Measurements from ENCODE around the gene KLHL30.

KLHL30 gene

GRCh38 chr2:238138331-238139195 is at the start of gene KLHL30:
Gene KLHL30, plus strand, starts transcription at chr2:238138668. Its CDS starts 2,087 bp downstream, at chr2:238140755.
- DNase-seq, result no peak

GRCh38 chr2:238090887-238091286 is 47.6 kb upstream of the KLHL30 start:
- DNase-seq, result no peak

- no peak for DNase-seq
Measured at GRCh38 chr2:238091436-238092060, 46.9 kb upstream of the KLHL30 start.

- DNase-seq, result no peak
Measured at GRCh38 chr2:238092486-238093035, 45.9 kb upstream of the KLHL30 start.

- DNase-seq, result no peak
Measured at GRCh38 chr2:238093181-238094140, 45.0 kb upstream of the KLHL30 start.

- DNase-seq, result no peak
Measured at GRCh38 chr2:238094438-238095022, 43.9 kb upstream of the KLHL30 start.

GRCh38 chr2:238095143-238095542 is 43.3 kb upstream of the KLHL30 start:
- no peak for DNase-seq

- DNase-seq, result no peak
Measured at GRCh38 chr2:238096311-238097011, 42.0 kb upstream of the KLHL30 start.

GRCh38 chr2:238097201-238097987 is 41.1 kb upstream of the KLHL30 start:
- DNase-seq, result no peak

- DNase-seq, result no peak
Measured at GRCh38 chr2:238097988-238098871, 40.2 kb upstream of the KLHL30 start.

- no peak for DNase-seq
Measured at GRCh38 chr2:238098901-238099713, 39.4 kb upstream of the KLHL30 start.

GRCh38 chr2:238099714-238100048 is 38.8 kb upstream of the KLHL30 start:
- no peak for DNase-seq

- no peak for DNase-seq
Measured at GRCh38 chr2:238100049-238100820, 38.2 kb upstream of the KLHL30 start, which contains the start of gene ESPNL. Gene ESPNL, plus strand, starts transcription at chr2:238100340. Its CDS starts 80 bp downstream, at chr2:238100420.

- no peak for DNase-seq
Measured at GRCh38 chr2:238100821-238101771, 37.4 kb upstream of the KLHL30 start.

GRCh38 chr2:238101891-238102841 is 36.3 kb upstream of the KLHL30 start:
- no peak for DNase-seq

- DNase-seq, result no peak
Measured at GRCh38 chr2:238102865-238103264, 35.6 kb upstream of the KLHL30 start.

All from activated CD4-positive, alpha-beta T cell treated with anti-CD3 and anti-CD28 coated beads, Interleukin-2, amount 50 U/mL, for 4 hours (primary cell).